GM10266 (cell line): ENCODE results near the gene MIOS.

Experiments
- DNase-seq: peaks from one replicate; pipeline ENCODE4 v3.0.0; 2012; ENCODE audit errors: extremely low spot score
- TF ChIP-seq, protein P1 (sequence below): IDR thresholded peaks from 2 replicates; pipeline ENCODE4 v1.5.1; 2012; ENCODE audit warnings: mild to moderate bottlenecking, low read depth; ENCODE audit not compliant: control insufficient read depth, insufficient read depth; ENCODE audit errors: missing control alignments

The MIOS gene

DNA sequence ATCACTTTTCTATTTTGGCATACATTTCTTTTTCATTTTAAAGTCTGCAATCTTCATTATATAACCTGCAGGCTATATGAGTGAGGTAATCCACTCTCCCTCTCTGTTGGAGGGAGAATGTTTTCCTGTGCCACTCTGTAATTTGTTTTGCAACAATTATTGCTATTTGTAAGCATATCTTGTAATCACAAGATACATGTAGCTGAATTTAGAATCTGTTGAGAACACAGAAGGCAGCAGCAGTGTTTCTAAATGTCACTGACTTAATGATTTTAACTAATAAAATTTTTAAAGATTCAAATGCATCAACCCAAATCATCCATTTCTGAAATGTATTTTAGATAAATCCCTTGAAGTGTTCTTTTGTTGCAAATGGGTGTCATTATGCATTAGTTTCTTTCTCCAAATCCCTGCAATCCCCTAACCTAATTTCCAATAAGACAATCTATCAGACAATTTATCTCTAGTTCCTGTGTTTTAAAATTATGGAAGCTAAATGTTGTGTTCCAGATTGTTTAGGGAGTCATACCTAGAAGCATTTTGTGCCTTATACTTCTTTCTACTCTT lies 54.0 kb downstream of the MIOS start:
- TF ChIP-seq, protein P1, sequence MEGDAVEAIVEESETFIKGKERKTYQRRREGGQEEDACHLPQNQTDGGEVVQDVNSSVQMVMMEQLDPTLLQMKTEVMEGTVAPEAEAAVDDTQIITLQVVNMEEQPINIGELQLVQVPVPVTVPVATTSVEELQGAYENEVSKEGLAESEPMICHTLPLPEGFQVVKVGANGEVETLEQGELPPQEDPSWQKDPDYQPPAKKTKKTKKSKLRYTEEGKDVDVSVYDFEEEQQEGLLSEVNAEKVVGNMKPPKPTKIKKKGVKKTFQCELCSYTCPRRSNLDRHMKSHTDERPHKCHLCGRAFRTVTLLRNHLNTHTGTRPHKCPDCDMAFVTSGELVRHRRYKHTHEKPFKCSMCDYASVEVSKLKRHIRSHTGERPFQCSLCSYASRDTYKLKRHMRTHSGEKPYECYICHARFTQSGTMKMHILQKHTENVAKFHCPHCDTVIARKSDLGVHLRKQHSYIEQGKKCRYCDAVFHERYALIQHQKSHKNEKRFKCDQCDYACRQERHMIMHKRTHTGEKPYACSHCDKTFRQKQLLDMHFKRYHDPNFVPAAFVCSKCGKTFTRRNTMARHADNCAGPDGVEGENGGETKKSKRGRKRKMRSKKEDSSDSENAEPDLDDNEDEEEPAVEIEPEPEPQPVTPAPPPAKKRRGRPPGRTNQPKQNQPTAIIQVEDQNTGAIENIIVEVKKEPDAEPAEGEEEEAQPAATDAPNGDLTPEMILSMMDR = no peak
- no peak for DNase-seq

DNA sequence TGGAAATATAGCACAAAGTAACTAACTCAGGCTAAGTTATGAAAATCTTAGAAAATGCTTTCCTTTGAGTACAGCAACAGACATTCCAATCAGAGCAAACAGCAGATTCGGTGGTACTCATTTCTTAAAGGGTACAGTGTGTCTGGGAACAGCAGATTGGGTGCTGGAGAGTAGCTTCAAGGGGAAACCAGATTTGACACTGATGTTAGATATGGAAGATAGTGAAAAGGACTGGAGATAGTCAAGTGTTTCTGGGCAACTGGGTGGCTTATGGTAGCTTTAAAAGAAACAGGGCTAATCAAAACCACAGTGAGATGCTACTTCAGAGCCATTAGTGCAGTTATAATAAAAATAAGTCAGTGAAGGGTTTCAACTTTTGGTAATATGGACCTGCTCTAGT lies 61.8 kb downstream of the MIOS start:
- no peak for DNase-seq
- TF ChIP-seq, protein P1 = no peak

DNA sequence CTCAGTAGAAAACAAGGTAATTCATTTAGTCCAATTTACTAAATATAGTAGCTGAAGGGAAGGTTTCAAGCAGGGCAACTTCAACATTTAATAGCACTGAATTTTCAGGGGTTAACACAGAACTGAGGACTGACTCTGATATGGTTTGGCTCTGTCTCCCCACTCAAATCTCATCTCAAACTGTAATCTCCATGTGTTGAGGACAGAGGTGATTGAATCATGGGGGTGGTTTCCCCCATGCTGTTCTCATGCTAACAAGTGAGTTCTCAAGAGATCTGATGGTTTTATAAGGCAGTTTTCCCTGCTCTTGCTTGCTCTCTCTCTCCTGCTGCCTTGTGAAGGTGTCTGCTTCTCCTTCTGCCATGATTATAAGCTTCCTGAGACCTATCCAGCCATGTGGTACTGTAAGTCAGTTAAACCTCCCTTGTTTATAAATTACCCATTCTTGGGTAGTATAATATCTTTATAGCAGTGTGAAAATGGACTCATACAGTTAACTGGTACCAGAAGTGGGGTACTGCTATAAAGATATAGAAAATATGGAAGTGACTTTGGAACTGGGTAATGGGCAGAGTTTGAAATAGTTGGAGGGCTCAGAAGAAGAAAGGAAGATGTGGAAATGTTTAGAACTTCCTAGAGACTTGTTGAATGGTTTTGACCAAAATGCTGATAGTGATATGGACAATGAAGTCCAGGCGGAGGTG lies 64.1 kb downstream of the MIOS start:
- no peak for DNase-seq
- TF ChIP-seq, protein P1 = no peak

DNA sequence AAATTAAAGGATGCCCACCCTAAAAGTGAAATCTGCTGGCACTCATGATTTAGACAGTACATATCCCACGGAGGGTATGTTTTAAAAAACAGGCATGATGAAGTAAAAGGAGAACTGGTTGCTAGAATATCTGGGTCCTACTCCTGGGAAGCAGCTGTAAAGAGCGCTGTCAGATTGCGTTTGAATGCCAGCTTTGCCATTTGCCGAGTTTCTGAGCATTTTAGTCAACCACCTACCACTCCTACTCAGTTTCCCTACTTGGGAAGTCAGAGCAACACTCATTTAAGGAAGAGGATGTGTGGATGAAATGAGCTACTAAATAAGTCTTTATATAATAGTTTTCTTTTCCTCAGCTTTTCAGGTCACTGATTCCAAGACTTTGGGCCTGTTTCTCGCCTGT lies 72.7 kb downstream of the MIOS start:
- DNase-seq = no peak
- TF ChIP-seq, protein P1 = no peak

DNA sequence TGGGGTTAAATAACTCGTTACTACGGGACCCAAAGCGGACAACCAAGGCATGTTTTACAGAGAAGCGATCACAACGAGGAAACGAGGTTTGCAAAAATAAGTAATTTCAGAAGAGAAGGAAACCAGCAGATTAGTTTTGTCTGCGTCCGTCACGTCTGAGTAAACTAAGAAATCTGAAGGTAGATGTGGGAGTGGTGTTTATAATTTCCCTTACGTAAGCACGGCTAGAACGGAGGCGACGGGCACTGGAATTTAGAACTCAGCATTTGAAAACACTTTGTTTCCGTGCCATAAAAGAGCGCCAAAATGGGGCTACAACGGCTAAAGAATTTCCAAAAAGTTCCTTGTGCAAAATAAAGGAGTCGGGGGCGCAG lies 73.2 kb downstream of the MIOS start:
- DNase-seq = peak; percentile 26
- TF ChIP-seq, protein P1 = no peak

DNA sequence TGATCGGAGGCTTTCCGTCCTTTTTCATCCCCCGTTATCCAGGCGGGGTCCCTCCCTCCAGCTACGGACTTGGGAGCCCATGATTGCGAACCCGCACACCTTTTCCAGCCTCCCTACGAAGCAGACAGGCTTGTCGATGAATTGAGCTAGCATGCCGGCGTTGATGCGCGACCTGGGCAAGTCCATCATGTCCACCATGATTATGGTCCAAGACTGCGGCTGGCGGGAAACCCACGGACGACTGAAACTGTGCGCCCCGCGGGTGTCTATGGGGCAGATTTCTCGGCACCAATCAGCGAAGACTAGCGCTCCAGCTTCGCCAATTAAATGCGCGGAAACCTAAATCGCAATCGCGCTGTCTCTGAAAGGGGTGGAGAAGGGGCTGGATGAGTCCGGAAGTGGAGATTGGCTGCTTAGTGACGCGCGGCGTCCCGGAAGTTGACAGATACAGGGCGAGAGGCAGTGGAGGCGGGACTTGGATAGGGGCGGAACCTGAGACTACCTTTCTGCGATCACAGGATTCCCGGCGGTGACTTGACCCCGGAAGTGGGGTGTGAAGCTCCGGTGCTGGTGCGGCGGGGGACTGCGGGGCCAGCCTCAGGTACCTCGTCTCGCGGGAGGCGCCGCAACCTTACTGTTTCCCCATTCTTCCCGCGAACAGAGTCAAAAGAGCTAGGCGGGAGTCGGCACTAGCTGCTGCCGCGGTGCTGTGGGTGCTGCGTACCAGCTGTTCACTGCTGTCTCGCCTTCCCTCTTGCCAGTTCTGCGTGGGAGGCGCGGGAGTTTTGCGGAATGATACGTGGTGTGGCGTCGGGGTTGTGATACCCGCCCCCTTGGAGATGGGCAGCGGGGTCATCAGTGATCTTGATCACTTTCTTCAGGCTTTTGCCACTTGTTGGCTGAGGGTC lies 73.8 kb downstream of the MIOS start, which contains the start of gene UMAD1:
Gene UMAD1, plus strand, starts transcription at position 532 of the 908 bp plus-strand sequence. CDS start 32,620 bp downstream, outside the sequence.
- DNase-seq = peak; percentile 88
- TF ChIP-seq, protein P1 = no peak
